HUDEP-2 (cell line): ENCODE data around the gene FAM236A.
"Not testable (repeated sequence)": the region's sequence is repeated elsewhere in the genome, so short reads cannot be mapped to it uniquely, and the experiment has no call there.

Experiments used
- DNase-seq, 76 experiments: peaks; one replicate each; lab custom pipeline; 2025; ENCODE audit not compliant: unreplicated experiment in 76 of 76; lab: John Stamatoyannopoulos, UW

Gene FAM236A

DNA sequence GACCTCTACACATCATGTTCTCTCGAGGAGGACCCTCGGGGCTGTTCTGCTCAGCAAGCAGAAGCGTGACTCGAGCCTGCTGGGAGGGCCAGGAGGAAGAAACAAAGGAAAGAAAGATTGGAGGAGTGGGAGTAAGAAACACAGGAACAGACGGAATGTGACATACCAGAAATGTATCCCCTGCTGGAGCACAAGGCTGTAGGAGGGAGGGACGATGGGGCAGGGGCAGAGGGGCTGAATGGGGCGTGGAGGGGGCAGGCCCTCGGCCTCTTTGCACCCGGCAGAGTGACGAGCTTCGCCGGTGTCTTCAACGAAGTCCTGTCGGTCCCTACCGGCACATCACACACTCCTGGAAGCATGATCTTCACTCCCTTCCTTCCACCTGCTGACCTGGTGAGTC, at the start of gene FAM236A:
Gene FAM236A, plus strand, starts transcription at position 301 of the 400 bp plus-strand sequence. Its CDS starts 57 bp downstream, at position 358.
- DNase-seq, result not testable (repeated sequence)

GRCh38 chrX:72889740-72890139, 48.3 kb upstream of the FAM236A start:
- DNase-seq, result not testable (repeated sequence)

GRCh38 chrX:72912315-72912714, 25.7 kb upstream of the FAM236A start, which contains the start of gene FAM236C:
Gene FAM236C (plus strand): TSS chrX:72912615. CDS start chrX:72912715, 100 bp downstream.
- not testable (repeated sequence) for DNase-seq

DNA sequence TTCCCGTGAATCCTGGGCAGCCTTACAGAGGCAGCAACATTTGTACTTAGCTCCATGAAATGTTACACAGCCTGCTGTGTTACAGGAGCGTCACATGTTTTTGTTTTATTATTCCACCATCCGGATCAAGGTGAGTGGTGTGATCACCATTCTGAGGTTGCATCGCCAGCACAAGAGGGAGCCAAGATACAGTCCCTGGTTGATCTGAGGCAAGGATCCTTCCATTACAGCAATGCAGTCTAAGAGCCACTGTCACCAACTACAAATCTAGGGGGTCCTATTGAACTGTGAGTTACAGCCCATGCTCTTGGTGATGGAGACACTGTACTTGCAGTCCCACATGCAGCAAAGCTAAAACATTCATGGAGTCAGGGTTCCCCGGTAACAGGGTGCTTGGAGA, 21.9 kb upstream of the FAM236A start:
- not testable (repeated sequence) for DNase-seq

- not testable (repeated sequence) for DNase-seq
These were observed 5.7 kb upstream of the FAM236A start for GRCh38 chrX:72932283-72932682.

DNA sequence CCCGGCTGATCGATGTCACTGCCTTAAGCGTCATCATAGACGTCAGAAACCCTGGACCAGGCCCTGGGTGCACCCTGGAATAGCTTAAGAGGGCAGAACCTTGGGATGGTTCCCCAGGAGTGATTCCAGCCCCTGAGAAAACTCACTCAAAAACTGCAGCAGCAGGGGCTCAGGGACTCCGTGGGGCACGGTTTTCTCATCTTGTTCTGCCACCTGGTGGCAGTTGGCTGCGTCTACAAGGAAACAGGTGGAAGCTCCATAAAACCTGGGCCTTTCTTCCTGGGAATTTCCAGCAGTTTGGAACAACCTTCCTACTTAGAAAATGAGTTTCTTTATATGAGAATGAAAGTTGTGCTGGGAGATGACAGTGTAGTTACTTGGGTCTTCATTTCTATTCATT, 1.6 kb upstream of the FAM236A start:
- not testable (repeated sequence) for DNase-seq

- not testable (repeated sequence) for DNase-seq
These were observed 1.0 kb upstream of the FAM236A start for GRCh38 chrX:72936882-72937455.

GRCh38 chrX:72942272-72942671, 4.3 kb downstream of the FAM236A start:
- DNase-seq, result not testable (repeated sequence)

- not testable (repeated sequence) for DNase-seq
These were observed 5.2 kb downstream of the FAM236A start for GRCh38 chrX:72943035-72943818.

DNA sequence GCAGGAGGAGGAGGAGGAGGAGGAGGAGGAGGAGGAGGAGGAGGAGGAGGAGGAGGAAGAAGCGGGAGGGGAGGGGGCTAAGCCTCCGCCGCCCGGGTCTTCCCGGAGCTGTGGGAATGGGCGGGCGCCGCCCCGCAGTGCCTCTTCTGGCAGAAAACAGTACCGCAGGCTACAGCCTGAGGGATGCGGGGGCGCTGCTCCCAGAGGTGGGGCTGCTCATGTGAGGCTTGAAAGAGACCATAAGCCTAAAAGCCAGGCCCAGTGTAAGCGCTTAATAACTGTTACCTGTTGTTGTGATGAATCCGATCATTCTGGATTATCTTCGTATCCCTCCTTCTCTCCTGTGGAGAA, 5.8 kb downstream of the FAM236A start, which contains the start of gene DMRTC1:
Gene DMRTC1, minus strand, starts transcription at position 19 of the 351 bp plus-strand sequence. CDS start 68,143 bp downstream, outside the sequence.
- DNase-seq, result not testable (repeated sequence)

DNA sequence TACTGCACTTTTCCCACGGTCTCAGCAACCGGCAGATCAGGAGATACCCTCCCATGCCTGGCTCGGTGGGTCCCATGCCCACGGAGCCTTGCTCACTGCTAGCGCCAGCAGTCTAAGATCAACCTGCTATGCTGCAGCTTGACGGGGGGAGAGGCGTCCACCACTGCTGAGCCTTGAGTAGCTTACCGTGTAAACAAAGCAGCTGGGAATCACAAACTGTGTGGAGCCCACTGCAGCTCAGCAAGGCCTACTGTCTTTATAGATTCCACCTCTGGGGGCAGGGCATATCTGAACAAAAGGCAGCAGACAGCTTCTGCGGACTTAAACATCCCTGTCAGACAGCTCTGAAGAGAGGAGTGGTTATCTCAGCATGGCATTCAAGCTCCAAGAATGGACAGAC, 22.0 kb downstream of the FAM236A start:
- not testable (repeated sequence) for DNase-seq

DNA sequence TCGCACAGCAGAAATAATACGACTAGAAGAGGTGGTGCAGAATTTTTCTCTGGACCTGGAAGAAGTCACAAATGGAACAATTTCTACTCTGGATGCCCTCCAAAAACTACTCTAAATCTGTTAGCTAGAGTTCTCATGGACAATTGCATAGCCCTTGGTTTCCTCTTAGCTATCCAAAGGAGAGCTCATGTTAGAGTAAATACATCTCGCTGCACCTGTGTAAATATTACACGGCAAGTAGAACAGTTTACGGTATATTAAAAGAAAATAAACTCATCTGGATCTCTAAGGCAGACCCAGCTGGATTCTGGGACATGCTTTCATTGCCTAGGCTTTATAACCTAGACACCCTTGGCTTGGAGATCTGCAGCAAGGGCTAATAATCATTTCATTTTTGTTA, 33.9 kb downstream of the FAM236A start:
- not testable (repeated sequence) for DNase-seq

DNA sequence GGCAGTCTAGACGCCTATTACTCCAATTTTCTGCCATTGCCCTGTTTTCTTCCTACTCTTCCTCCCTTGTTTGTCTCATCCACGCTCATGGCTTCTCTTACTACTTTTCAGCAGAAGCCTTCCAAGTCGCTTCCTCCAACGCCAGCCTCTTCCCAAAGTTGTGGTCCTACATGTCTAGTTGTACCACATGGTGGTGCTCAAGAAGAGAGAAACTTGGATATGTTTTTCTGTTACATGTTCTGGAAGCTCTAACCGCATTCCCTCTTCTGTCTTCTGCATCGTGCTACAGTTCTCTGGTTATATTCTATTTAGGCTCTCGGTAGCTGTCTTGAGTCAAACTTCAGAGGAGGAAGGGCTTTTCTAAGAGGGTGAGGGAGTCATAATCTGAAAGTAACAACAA, 36.9 kb downstream of the FAM236A start:
- not testable (repeated sequence) for DNase-seq

- DNase-seq, result not testable (repeated sequence)
These were observed 43.0 kb downstream of the FAM236A start for GRCh38 chrX:72980894-72981469.
